Neutrophil (primary cell): ENCODE data around the gene NEAT1.

Experiments
- H3K27ac ChIP-seq: fragments of 200-600 bp; sonication (generic); 2 replicates; pipeline ENCODE4 v1.5.1; 2016; ENCODE audit warnings: mild to moderate bottlenecking, moderate library complexity
- H3K27me3 ChIP-seq: fragments of 200-600 bp; sonication (generic); 2 replicates; pipeline ENCODE4 v1.6.0; 2016; ENCODE audit warnings: mild to moderate bottlenecking
- H3K36me3 ChIP-seq: fragments of 200-600 bp; sonication (generic); 2 replicates; pipeline ENCODE4 v1.5.1; 2017
- H3K4me1 ChIP-seq, 2 experiments: fragments of 200-600 bp in 1 of 2; sonication (generic) in 1 of 2; 1 replicate in 1 of 2; 2 replicates in 1 of 2; pipeline versions ENCODE4 v1.5.1 to v1.6.1; 2013 to 2016; ENCODE audit warnings: low read depth in 1 of 2, low read length in 1 of 2, mild to moderate bottlenecking in 1 of 2, moderate library complexity in 1 of 2; ENCODE audit not compliant: control insufficient read depth in 1 of 2, insufficient read depth in 1 of 2
- H3K4me3 ChIP-seq, 2 experiments: fragments of 200-600 bp in 1 of 2; sonication (generic) in 1 of 2; 1 replicate in 1 of 2; 2 replicates in 1 of 2; pipeline ENCODE4 v1.5.1; 2013 to 2016; ENCODE audit warnings: low read depth in 1 of 2, low read length in 1 of 2, mild to moderate bottlenecking in 1 of 2, moderate library complexity in 1 of 2
- H3K9me3 ChIP-seq: fragments of 200-600 bp; sonication (generic); 2 replicates; pipeline ENCODE4 v1.5.1; 2016
- TF ChIP-seq, protein P1 (sequence below): fragments of 200-600 bp; sonication (generic); IDR thresholded peaks from 2 replicates; pipeline ENCODE4 v1.5.1; 2016; ENCODE audit warnings: antibody characterized with exemption

Gene NEAT1

DNA sequence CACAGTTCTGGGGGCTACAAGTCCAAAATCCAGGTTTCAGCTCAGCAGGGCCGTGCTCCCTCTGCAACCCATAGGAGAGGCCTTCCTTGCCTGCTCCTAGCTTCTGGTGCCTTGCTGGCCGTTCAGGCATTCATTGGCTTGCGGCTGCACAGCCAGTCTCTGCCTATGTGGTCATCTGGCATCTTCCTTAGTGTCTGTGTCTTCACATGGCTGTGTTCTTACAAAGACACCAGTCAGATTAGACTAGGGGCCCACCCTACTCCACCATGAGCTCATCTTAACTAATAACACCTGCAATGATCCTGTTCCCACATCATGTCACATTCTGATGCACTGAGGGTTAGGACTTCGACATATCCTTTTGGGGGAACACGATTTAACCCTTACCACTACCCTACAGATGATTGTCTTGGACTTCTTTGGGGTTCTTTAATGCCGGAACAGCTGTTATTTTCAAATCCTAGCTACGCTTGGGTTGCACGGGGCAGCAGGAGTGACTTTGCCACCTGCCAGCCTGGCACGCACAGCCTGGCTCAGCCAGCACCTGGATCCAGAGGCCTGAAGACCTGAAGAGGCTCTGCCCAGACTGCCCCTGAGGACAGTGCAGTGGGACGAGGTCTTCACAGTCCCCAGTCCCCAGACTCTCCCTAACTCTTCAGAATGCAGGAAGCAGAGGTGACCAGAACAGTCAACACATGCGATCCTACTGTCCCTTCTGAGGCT, 7.7 kb upstream of the NEAT1 start:
- Histone ChIP-seq H3K36me3 (peaks cover 42% of the 10 kb centered on the region), H3K4me3 (no peak overlapping the region), H3K27me3 (no peaks in the 10 kb centered on the region), H3K27ac (peak overlapping the region; percentile 18), H3K9me3 (no peaks in the 10 kb centered on the region), H3K4me1 (peaks cover 38 to 43% of the 10 kb centered on the region in 2 experiments)
- TF ChIP-seq, protein P1, sequence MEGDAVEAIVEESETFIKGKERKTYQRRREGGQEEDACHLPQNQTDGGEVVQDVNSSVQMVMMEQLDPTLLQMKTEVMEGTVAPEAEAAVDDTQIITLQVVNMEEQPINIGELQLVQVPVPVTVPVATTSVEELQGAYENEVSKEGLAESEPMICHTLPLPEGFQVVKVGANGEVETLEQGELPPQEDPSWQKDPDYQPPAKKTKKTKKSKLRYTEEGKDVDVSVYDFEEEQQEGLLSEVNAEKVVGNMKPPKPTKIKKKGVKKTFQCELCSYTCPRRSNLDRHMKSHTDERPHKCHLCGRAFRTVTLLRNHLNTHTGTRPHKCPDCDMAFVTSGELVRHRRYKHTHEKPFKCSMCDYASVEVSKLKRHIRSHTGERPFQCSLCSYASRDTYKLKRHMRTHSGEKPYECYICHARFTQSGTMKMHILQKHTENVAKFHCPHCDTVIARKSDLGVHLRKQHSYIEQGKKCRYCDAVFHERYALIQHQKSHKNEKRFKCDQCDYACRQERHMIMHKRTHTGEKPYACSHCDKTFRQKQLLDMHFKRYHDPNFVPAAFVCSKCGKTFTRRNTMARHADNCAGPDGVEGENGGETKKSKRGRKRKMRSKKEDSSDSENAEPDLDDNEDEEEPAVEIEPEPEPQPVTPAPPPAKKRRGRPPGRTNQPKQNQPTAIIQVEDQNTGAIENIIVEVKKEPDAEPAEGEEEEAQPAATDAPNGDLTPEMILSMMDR = no peak

DNA sequence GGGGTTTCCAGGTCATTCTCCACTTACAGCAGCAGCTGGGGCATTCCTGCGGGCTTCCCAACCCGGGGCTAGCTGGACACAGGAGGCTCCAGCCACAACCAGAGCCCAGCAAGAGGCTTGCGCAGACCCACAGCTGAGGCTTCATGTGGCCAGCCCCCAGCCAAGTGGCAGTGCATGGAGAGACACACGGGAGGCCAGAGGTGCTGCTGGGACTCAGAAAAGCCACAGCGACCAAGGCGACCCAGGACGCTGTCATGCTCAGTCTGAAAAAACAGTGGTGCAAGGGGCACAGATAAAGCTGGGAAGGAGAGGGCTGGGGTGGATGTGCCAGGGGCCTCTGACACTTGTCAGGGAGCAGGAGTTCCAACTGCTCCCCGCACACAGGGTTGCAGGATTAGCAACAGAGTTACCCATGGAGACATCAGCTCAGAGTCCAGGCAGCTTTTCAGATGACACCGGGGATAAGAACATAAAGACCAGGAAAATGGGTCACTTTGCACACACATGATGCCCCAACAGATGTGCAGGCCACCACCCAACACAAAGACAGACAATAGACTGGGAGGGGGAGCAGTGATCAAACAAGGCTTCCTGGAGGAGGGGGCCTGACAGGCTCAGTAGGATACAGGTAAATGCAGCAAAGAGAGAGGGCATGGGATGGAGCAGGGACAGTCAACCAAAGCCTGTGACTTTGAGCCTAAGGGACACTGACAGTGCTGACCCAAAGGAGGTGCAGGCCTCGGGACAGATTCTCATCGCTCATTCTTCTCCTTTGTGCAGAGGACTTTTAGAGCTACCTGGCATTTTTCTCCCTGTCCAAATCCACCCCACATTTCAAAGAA, 6.9 kb upstream of the NEAT1 start:
- TF ChIP-seq, protein P1 = no peak
- Histone ChIP-seq H3K9me3 (no peaks in the 10 kb centered on the region), H3K27ac (peak overlapping the region; percentile 97), H3K27me3 (no peaks in the 10 kb centered on the region), H3K4me3 (peak overlapping the region; percentile 93 to 95), H3K4me1 (peaks cover 38 to 51% of the 10 kb centered on the region in 2 experiments), H3K36me3 (peaks cover 38% of the 10 kb centered on the region)

GRCh38 chr11:65416341-65416824, 6.2 kb upstream of the NEAT1 start:
- Histone ChIP-seq H3K27me3 (no peaks in the 10 kb centered on the region), H3K36me3 (peaks cover 31% of the 10 kb centered on the region), H3K4me3 (peak overlapping the region; percentile 93 to 95), H3K27ac (peak overlapping the region; percentile 97), H3K9me3 (no peaks in the 10 kb centered on the region), H3K4me1 (peaks cover 38 to 58% of the 10 kb centered on the region in 2 experiments)
- TF ChIP-seq, protein P1 = peak; percentile 100

DNA sequence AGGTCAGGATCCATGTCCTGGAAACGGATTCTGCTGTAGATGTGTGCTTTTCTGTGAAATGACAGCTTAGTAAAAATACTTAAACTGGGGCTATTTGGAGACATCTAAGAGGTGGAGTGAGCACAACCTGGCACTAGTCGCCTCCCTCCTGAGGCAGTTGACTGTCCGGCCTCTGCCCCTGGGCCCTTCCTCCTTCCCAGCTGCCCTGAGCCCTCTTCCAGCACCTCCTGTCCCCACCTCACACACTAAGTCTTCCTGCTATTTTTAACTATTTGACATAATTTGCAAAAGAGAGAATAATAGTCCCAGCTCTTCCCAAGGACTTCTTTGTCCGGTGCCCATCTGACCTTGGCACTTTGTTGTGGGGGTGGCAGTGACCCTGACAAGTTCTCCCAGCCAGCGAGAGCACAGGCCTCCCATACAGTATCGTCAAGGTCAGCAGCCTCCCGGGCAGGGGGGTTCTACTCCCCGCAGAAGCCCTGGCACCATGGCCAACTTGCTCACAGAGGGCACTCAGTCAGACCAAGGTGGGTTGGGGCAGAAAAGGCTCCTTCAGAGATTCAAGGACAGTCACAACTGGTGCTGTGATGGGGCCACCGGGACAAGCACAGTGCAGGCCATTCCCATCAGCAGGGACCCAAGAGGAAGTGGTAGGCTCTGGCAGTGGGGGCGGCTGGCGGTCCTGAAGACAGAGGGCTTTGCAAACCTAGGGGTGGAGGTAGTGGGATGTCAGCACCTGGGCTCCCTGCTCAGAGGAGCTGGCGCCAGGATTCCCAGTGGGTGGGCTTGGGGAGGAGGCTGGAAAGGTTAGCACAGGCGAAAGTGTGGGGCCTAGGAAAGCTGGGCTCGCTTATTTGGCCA, 5.5 kb upstream of the NEAT1 start:
- H3K27me3 ChIP-seq = no peaks in the 10 kb centered on the region
- no peaks in the 10 kb centered on the region for H3K9me3 ChIP-seq
- H3K4me1 ChIP-seq = peaks cover 38 to 63% of the 10 kb centered on the region in 2 experiments
- peak overlapping the region; percentile 97 for H3K27ac ChIP-seq
- TF ChIP-seq, protein P1 = no peak
- peaks cover 24% of the 10 kb centered on the region for H3K36me3 ChIP-seq
- peak overlapping the region; percentile 93 to 95 for H3K4me3 ChIP-seq
